NB4 (cell line): ENCODE measurements around the gene LPCAT1.

Experiments
- MYC ChIP-seq: IDR thresholded peaks from 2 replicates; pipeline ENCODE4 v1.6.1; 2011; ENCODE audit warnings: low read depth, low read length
- POLR2A ChIP-seq: IDR thresholded peaks from 2 replicates; pipeline ENCODE4 v1.6.1; 2011; ENCODE audit warnings: mild to moderate bottlenecking; ENCODE audit not compliant: insufficient read length; ENCODE audit errors: extremely low read depth
- TF ChIP-seq, protein P1 (sequence below): IDR thresholded peaks from one replicate; pipeline ENCODE4 v1.5.1; 2012; ENCODE audit warnings: low read depth, low read length
- TF ChIP-seq, protein P2 (sequence below): IDR thresholded peaks from 2 replicates; pipeline ENCODE4 v1.6.1; 2011; ENCODE audit warnings: low read depth, low read length

DNA sequence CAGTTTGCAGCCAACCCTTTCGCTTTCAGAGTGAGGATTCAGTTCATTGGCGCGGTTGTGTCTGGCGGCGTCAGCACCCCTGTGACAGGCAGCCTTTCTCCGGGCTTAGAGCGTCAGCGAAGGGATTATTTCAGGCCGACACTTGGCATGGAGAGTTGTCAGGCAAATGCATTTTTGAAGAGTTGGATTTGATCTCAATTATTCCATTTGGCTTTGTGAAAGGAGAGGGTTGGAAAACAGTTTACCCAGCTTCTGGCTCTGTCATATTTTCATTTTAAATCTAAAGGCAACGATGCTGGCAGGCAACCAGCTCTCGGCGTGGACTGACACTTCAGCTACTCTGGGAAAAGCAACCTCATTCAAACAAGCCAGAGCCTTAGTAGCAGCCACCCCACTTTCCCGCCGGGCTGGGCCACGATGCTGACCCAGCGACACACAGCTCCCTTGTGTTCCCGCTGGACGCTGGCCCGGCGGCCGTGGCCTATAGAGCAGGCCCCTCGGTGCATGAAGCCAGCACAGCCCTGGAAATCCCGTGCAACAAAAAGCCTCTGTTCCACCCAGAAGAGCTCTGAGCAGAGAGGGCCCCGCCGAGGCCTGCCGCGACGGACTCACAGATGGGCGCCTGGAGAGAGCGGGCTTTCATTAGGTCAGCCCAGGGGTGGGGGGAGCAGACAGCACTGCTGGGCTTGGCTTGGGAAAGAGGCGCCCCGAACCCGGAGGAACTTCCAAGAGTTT lies 28.9 kb upstream of the LPCAT1 start:
- TF ChIP-seq, protein P1, sequence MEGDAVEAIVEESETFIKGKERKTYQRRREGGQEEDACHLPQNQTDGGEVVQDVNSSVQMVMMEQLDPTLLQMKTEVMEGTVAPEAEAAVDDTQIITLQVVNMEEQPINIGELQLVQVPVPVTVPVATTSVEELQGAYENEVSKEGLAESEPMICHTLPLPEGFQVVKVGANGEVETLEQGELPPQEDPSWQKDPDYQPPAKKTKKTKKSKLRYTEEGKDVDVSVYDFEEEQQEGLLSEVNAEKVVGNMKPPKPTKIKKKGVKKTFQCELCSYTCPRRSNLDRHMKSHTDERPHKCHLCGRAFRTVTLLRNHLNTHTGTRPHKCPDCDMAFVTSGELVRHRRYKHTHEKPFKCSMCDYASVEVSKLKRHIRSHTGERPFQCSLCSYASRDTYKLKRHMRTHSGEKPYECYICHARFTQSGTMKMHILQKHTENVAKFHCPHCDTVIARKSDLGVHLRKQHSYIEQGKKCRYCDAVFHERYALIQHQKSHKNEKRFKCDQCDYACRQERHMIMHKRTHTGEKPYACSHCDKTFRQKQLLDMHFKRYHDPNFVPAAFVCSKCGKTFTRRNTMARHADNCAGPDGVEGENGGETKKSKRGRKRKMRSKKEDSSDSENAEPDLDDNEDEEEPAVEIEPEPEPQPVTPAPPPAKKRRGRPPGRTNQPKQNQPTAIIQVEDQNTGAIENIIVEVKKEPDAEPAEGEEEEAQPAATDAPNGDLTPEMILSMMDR, result no peak
- TF ChIP-seq POLR2A (no peak), MYC (no peak)
- TF ChIP-seq, protein P2, sequence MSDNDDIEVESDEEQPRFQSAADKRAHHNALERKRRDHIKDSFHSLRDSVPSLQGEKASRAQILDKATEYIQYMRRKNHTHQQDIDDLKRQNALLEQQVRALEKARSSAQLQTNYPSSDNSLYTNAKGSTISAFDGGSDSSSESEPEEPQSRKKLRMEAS, result no peak
